RWPE2 (cell line): Measurements from ENCODE around the gene GBF1.
"Not testable (repeated sequence)": the region's sequence is repeated elsewhere in the genome, so short reads cannot be mapped to it uniquely, and the experiment has no call there.

Experiments used
- ATAC-seq: fragments of 200-7000 bp; cut with Tn5 transposase; 3 replicates; pipeline ENCODE4 v1.9.1; 2021; ENCODE audit warnings: low read depth
- DNase-seq: peaks from one replicate; pipeline ENCODE4 v3.0.0-alpha.2; 2020; ENCODE audit warnings: low spot score
- H3K27ac ChIP-seq: fragments of 450-650 bp; 2 replicates; pipeline ENCODE4 v1.5.1; 2017; ENCODE audit warnings: mild to moderate bottlenecking; ENCODE audit not compliant: poor library complexity, severe bottlenecking
- H3K27me3 ChIP-seq: fragments of 250-450 bp; sonication (Bioruptor Pico); 2 replicates; pipeline ENCODE4 v1.5.1; 2021; ENCODE audit warnings: mild to moderate bottlenecking, moderate library complexity; ENCODE audit not compliant: insufficient read depth, poor library complexity, severe bottlenecking
- H3K36me3 ChIP-seq: fragments of 250-450 bp; sonication (Bioruptor Pico); 2 replicates; pipeline ENCODE4 v1.5.1; 2020; ENCODE audit warnings: low read depth, mild to moderate bottlenecking, moderate library complexity
- H3K4me1 ChIP-seq: fragments of 250-450 bp; sonication (Bioruptor Pico); 2 replicates; pipeline ENCODE4 v1.5.1; 2021; ENCODE audit warnings: mild to moderate bottlenecking, moderate library complexity; ENCODE audit not compliant: insufficient read depth, poor library complexity, severe bottlenecking
- H3K4me3 ChIP-seq: fragments of 250-450 bp; sonication (Bioruptor Pico); 2 replicates; pipeline ENCODE4 v1.5.1; 2021; ENCODE audit warnings: mild to moderate bottlenecking, moderate library complexity; ENCODE audit not compliant: severe bottlenecking
- H3K9me3 ChIP-seq: fragments of 250-450 bp; sonication (Bioruptor Pico); 2 replicates; pipeline ENCODE4 v1.5.1; 2021; ENCODE audit warnings: mild to moderate bottlenecking, moderate library complexity; ENCODE audit not compliant: severe bottlenecking
- TF ChIP-seq, protein P1 (sequence below): fragments of 450-650 bp; IDR thresholded peaks from one replicate; pipeline ENCODE4 v1.5.1; 2017; ENCODE audit warnings: mild to moderate bottlenecking, moderate library complexity; ENCODE audit not compliant: poor library complexity, severe bottlenecking

GBF1 gene

GRCh38 chr10:102306710-102307109, 61.4 kb downstream of the GBF1 start:
- H3K36me3 ChIP-seq, result no peaks in the 10 kb centered on the region
- peaks cover 15% of the 10 kb centered on the region for H3K4me1 ChIP-seq
- H3K9me3 ChIP-seq, result no peaks in the 10 kb centered on the region
- no peak for ATAC-seq
- H3K4me3 ChIP-seq, result no peak overlapping the region
- no peak for DNase-seq
- TF ChIP-seq, protein P1, sequence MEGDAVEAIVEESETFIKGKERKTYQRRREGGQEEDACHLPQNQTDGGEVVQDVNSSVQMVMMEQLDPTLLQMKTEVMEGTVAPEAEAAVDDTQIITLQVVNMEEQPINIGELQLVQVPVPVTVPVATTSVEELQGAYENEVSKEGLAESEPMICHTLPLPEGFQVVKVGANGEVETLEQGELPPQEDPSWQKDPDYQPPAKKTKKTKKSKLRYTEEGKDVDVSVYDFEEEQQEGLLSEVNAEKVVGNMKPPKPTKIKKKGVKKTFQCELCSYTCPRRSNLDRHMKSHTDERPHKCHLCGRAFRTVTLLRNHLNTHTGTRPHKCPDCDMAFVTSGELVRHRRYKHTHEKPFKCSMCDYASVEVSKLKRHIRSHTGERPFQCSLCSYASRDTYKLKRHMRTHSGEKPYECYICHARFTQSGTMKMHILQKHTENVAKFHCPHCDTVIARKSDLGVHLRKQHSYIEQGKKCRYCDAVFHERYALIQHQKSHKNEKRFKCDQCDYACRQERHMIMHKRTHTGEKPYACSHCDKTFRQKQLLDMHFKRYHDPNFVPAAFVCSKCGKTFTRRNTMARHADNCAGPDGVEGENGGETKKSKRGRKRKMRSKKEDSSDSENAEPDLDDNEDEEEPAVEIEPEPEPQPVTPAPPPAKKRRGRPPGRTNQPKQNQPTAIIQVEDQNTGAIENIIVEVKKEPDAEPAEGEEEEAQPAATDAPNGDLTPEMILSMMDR, result no peak
- H3K27me3 ChIP-seq, result no peaks in the 10 kb centered on the region
- no peak overlapping the region for H3K27ac ChIP-seq

DNA sequence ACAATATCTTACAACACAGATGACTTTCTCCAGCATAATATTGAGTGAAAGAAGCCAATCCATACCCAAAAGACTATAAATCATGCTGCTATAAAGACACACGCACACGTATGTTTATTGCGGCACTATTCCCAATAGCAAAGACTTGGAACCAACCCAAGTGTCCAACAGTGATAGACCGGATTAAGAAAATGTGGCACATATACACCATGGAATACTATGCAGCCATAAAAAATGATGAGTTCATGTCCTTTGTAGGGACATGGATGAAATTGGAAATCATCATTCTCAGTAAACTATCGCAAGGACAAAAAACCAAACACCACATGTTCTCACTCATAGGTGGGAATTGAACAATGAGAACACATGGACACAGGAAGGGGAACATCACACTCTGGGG, 63.0 kb downstream of the GBF1 start:
- H3K27me3 ChIP-seq, H3K4me3 ChIP-seq, ATAC-seq, DNase-seq, H3K27ac ChIP-seq, H3K36me3 ChIP-seq, H3K9me3 ChIP-seq: not testable (repeated sequence)
- H3K4me1 ChIP-seq, result peaks cover 15% of the 10 kb centered on the region

GRCh38 chr10:102309236-102309635, 63.9 kb downstream of the GBF1 start:
- no peaks in the 10 kb centered on the region for H3K27me3 ChIP-seq

GRCh38 chr10:102309916-102310315, 64.6 kb downstream of the GBF1 start:
- no peak for ATAC-seq
- H3K4me3 ChIP-seq, result no peak overlapping the region
- H3K27ac ChIP-seq, result peak overlapping the region; percentile 7
- H3K9me3 ChIP-seq, result no peaks in the 10 kb centered on the region
- H3K4me1 ChIP-seq, result peaks cover 15% of the 10 kb centered on the region
- no peak for DNase-seq
- TF ChIP-seq, protein P1, result no peak
- H3K27me3 ChIP-seq, result no peaks in the 10 kb centered on the region
- H3K36me3 ChIP-seq, result no peaks in the 10 kb centered on the region; the same call in 1 of the 2 replicates

More at GRCh38 chr10:102309236-102309635, 63.9 kb downstream of the GBF1 start:
- no peak overlapping the region for H3K4me3 ChIP-seq
- H3K27ac ChIP-seq, result no peak overlapping the region
- H3K9me3 ChIP-seq, result no peaks in the 10 kb centered on the region
- TF ChIP-seq, protein P1, result no peak
- ATAC-seq (no peak), DNase-seq (no peak)
- H3K36me3 ChIP-seq, result no peaks in the 10 kb centered on the region
- H3K4me1 ChIP-seq, result peaks cover 15% of the 10 kb centered on the region

- Histone ChIP-seq H3K9me3 (no peaks in the 10 kb centered on the region), H3K4me3 (no peak overlapping the region), H3K27me3 (no peaks in the 10 kb centered on the region), H3K36me3 (no peaks in the 10 kb centered on the region; the same call in 1 of the 2 replicates), H3K4me1 (peaks cover 15% of the 10 kb centered on the region), H3K27ac (peak overlapping the region; percentile 7)
- TF ChIP-seq, protein P1, result no peak
- ATAC-seq, result peak; percentile 71
- DNase-seq, result no peak
Measured at GRCh38 chr10:102310361-102311024, 65.2 kb downstream of the GBF1 start.
